Peyer's patch (tissue), 4 donors: ENCODE data around the gene SUN2. TPM values are rescaled to one million over a fixed set of nuclear protein-coding genes. Genes with fewer than 3 reads are reported as not detected.

Experiments used
- DNase-seq, 3 donors: peaks; one replicate each; pipeline ENCODE4 v3.0.0-alpha.2; 2017 to 2019
- H3K27ac ChIP-seq, 4 donors: fragments of 200-600 bp; sonication (generic); one replicate each; pipeline ENCODE4 v1.5.1; 2016 to 2019
- H3K27me3 ChIP-seq, 2 donors: fragments of 200-600 bp; sonication (generic); one replicate each; pipeline ENCODE4 v1.5.1; 2019
- H3K36me3 ChIP-seq, 3 donors: fragments of 200-600 bp; sonication (generic); one replicate each; pipeline ENCODE4 v1.5.1; 2016 to 2019
- H3K4me1 ChIP-seq, 4 donors: fragments of 200-600 bp; sonication (generic); one replicate each; pipeline ENCODE4 v1.5.1; 2016 to 2019
- H3K4me3 ChIP-seq, 4 donors: fragments of 200-600 bp; sonication (generic); 1 replicate in 3 of 4; 2 replicates in 1 of 4; pipeline ENCODE4 v1.5.1; 2016 to 2019; ENCODE audit warnings: mild to moderate bottlenecking in 1 of 4
- H3K9me3 ChIP-seq, 4 donors: fragments of 200-600 bp; sonication (generic); one replicate each; pipeline ENCODE4 v1.5.1; 2016 to 2019; ENCODE audit warnings: mild to moderate bottlenecking in 1 of 4
- CTCF ChIP-seq, 6 experiments: fragments of 450-650 bp in 4 of 6; fragments of 200-600 bp in 2 of 6; sonication (generic) in 1 of 6; IDR thresholded peaks; one replicate each; pipeline ENCODE4 v1.5.1; 2017 to 2019; ENCODE audit warnings: antibody characterized with exemption in 6 of 6, mild to moderate bottlenecking in 3 of 6, moderate library complexity in 1 of 6
- POLR2A ChIP-seq, 2 donors: fragments of 450-650 bp; IDR thresholded peaks; one replicate each; pipeline ENCODE4 v1.5.1; 2017; ENCODE audit warnings: antibody characterized with exemption in 2 of 2, mild to moderate bottlenecking in 2 of 2, moderate library complexity in 2 of 2
- total RNA-seq, 4 donors: library from RNA; depleted of rRNA; stranded (reverse); fragments of >200 nt; gene quantifications; one replicate each; pipeline ENCODE4 v1.1.0, GENCODE V29; 2016

Gene SUN2
- total RNA-seq, 4 donors from 2014 or later: 171 to 291 (median 248) TPM

- TF ChIP-seq POLR2A (IDR thresholded peaks at IDR 0.05) (no peak), CTCF (IDR thresholded peaks at IDR 0.05) (no peak)
- H3K4me3 ChIP-seq: no peak overlapping the region
- H3K27me3 ChIP-seq: no peaks in the 10 kb centered on the region
- H3K4me1 ChIP-seq: peaks cover 0 to 16% (median 0%) of the 10 kb centered on the region in 4 donors
- no peaks in the 10 kb centered on the region for H3K9me3 ChIP-seq
- H3K36me3 ChIP-seq: peaks cover 0 to 21% (median 0%) of the 10 kb centered on the region in 3 donors
- no peak overlapping the region for H3K27ac ChIP-seq
- no peak for DNase-seq
These were observed 28.2 kb upstream of the SUN2 start for GRCh38 chr22:38784035-38784434.

- Histone ChIP-seq H3K27ac (no peak overlapping the region), H3K27me3 (no peaks in the 10 kb centered on the region), H3K4me3 (no peak overlapping the region)
These were observed 27.4 kb upstream of the SUN2 start for GRCh38 chr22:38783095-38783615.

GRCh38 chr22:38782402-38783094 is 26.8 kb upstream of the SUN2 start:
- Histone ChIP-seq H3K4me1 (peaks cover 0 to 1% (median 0%) of the 10 kb centered on the region in 4 donors), H3K27ac (no peak overlapping the region), H3K4me3 (no peak overlapping the region), H3K9me3 (no peaks in the 10 kb centered on the region), H3K36me3 (peaks cover 0 to 21% (median 0%) of the 10 kb centered on the region in 3 donors), H3K27me3 (no peaks in the 10 kb centered on the region)
- DNase-seq: no peak
- TF ChIP-seq POLR2A (IDR thresholded peaks at IDR 0.05): no peak
- no peak for TF ChIP-seq CTCF (IDR thresholded peaks at IDR 0.05)

More at GRCh38 chr22:38783095-38783615, 27.4 kb upstream of the SUN2 start:
- TF ChIP-seq CTCF (IDR thresholded peaks at IDR 0.05): no peak
- TF ChIP-seq POLR2A (IDR thresholded peaks at IDR 0.05): no peak
- Histone ChIP-seq H3K36me3 (peaks cover 0 to 21% (median 0%) of the 10 kb centered on the region in 3 donors), H3K9me3 (no peaks in the 10 kb centered on the region), H3K4me1 (peaks cover 0 to 7% (median 0%) of the 10 kb centered on the region in 4 donors)
- DNase-seq: no peak

- no peak for DNase-seq
- Histone ChIP-seq H3K4me1 (no peaks in the 10 kb centered on the region), H3K36me3 (peaks cover 0 to 21% (median 0%) of the 10 kb centered on the region in 3 donors), H3K4me3 (no peak overlapping the region), H3K27ac (no peak overlapping the region), H3K27me3 (no peaks in the 10 kb centered on the region), H3K9me3 (no peaks in the 10 kb centered on the region)
- no peak for TF ChIP-seq CTCF (IDR thresholded peaks at IDR 0.05)
- TF ChIP-seq POLR2A (IDR thresholded peaks at IDR 0.05): no peak
These were observed 25.2 kb upstream of the SUN2 start for GRCh38 chr22:38781033-38781432.

GRCh38 chr22:38777087-38777671 is 21.4 kb upstream of the SUN2 start:
- TF ChIP-seq CTCF (IDR thresholded peaks at IDR 0.05) (no peak), POLR2A (IDR thresholded peaks at IDR 0.05) (no peak)
- Histone ChIP-seq H3K27me3 (no peaks in the 10 kb centered on the region), H3K4me1 (no peaks in the 10 kb centered on the region), H3K36me3 (peaks cover 0 to 21% (median 0%) of the 10 kb centered on the region in 3 donors), H3K4me3 (no peak overlapping the region), H3K27ac (no peak overlapping the region), H3K9me3 (no peaks in the 10 kb centered on the region)
- no peak for DNase-seq
